ENCODE data around the gene NUTM2B.
"Not testable (repeated sequence)": the region's sequence is repeated elsewhere in the genome, so short reads cannot be mapped to it uniquely, and the experiment has no call there.

The NUTM2B gene

DNA sequence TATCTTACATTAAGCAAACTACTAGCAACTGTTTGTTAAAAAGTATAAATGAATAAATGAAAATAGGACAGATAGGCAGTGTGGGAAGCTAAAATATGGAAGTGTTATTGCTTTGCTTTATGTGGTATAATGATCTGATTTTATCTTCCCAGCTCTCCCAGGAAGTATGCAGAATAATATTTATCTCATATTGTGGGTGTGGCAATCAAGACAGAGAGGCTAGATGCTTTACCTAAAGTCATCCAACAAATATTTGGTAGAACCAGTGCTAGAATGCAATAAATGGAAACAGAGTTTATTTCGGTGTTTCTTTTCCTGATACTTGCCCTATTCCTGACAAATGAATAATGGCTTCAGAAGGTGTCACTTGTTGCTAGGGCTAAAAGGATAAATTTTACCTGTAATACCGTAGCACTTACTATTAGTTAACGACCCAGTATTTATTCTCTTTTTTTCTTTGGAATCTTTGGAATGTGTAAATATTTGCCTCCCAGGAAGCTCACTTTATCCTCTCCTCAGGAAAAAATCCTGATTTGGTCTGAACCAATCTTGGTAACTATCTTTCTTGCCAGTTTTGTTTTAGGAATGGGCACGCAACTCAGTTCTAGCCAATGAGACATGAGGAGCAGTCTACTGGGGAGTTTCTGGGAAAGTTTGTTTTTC, 14.0 kb downstream of the NUTM2B start:
- H3K4me3 ChIP-seq (ENCODE audit: low read depth, low read length); DNase-seq (ENCODE audit: low read depth): not testable (repeated sequence)

DNA sequence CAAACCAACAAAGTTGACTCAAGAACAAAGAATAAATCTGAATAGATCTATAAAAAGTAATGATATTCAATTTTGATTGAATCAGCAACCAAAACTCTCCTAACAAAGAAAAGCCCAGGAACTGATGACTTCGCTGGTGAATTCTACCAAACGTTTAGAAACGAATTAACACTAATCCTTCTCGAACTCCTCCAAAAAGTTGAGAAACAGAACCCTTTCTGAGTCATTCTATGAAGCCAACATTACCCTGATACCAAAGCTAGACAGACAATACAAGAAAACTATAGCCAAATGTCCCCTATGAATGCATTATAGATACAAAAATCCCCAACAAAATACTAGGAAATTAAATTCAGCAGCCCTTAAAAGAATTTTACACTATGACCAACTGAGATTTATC, 17.0 kb downstream of the NUTM2B start:
- not testable (repeated sequence) for H3K4me3 ChIP-seq (ENCODE audit: low read depth, low read length); DNase-seq (ENCODE audit: low read depth)

DNA sequence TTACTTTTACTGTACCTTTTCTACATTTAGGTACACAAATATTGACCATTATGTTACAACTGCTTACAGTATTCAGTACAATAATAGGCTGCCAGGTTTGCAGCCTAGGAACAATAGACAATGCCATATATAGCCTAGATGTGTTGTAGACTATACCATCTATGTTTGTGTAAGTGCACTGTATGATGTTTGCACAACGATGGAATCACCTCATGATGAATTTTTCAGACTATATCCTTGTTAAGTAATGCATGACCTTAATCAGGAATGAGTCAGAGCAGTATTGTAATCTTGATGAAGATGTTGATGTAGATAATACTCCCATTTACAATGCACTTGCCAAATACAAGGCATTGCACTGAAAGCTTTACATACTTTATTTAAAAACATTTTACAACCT, 23.6 kb downstream of the NUTM2B start:
- not testable (repeated sequence) for H3K4me3 ChIP-seq (ENCODE audit: low read depth, low read length)
- peak; percentile 1 for DNase-seq (ENCODE audit: low read depth)

DNA sequence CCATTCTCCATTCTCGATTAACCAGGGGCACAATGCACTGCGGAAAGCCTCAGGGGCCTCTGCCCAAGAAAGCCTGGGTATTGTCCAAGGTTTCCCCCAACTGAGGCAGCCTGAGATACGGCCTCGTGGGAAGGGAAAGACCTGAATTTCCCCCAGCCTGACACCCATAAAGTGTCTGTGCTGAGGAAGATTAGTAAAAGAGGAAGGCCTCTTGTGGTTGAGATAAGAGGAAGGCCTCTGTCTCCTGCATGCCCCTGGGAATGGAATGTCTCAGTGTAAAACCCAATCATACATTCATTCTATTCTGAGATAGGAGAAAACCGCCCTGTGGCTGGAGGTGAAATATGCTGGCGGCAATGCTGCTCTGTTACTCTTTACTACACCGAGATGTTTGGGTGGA, 41.8 kb downstream of the NUTM2B start:
- DNase-seq (ENCODE audit: low read depth); H3K4me3 ChIP-seq (ENCODE audit: low read depth, low read length): not testable (repeated sequence)

DNA sequence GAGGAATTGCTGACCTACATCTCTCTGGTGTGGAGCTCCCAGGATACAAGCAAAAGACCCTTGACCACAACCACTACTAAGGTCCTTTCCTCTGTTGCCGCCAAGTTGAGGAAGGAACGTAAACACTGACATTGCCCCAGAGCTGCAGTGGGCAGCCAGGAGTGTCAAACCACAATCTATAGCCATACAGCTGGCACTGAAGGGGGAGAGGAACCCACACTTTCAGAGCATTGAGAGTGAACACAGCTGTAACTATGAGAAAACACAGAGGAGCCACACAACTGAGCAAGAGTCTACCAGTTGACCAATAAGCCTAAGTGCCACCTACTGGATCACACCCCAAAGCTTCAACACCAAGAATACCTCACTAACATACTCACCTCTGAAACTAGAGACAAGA, 45.5 kb downstream of the NUTM2B start:
- not testable (repeated sequence) for H3K4me3 ChIP-seq (ENCODE audit: low read depth, low read length); DNase-seq (ENCODE audit: low read depth)

DNA sequence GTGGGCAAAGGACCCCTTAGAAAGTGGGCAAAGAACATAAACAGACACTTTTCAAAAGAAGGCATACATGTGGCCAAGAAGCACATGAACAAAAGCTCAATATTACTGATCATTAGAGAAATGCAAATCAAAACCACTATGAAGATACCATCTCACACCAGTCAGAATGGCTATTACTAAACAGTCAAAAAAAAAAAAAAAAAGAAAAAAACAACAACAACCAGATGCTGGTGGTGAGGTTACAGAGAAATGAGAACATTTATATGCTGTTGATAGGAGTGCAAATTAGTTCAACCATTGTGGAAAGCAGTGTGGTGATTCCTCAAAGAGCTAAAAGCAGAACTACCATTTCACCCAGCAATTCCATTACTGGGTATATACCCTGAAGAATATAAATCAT, 50.6 kb downstream of the NUTM2B start:
- not testable (repeated sequence) for DNase-seq (ENCODE audit: low read depth); H3K4me3 ChIP-seq (ENCODE audit: low read depth, low read length)

DNA sequence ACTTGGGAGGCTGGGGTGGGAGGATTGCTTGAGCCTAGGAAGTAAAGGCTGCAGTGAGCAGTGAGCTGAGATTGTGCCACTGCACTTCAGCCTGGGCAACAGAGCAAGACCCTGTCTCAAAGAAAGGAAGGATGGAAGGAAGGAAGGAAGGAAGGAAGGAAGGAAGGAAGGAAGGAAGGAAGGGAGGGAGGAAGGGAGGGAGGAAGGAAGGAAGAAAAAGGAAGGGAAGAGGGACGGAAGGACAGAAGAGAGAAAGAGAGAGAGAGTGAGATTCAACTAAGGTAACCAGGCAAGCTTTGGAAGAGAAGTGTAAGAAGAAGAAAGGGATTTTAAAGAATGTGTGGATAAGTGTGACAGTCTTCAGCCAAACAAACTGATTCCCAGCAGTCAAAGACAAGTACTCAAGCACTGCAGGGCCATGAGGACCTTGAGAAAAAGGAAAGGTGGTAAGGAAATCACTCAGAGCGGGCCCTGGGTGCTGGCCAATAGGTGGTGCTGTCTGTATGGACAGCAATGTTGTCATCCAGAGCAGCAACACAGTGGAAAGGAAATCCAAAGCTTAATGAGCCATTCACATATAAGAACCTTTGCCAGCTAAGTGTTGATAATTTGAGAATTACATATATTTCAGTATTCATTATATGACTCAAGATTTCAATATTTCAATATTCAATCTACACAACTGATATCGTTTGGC, 55.4 kb downstream of the NUTM2B start:
- not testable (repeated sequence) for H3K4me3 ChIP-seq (ENCODE audit: low read depth, low read length)
- DNase-seq (ENCODE audit: low read depth), result peak; percentile 3
